Cortex of kidney (tissue), 1 donor: ENCODE measurements around the gene NR2F1.

Experiments
- DNase-seq: peaks from one replicate; lab custom pipeline; 2025; lab: John Stamatoyannopoulos, UW

NR2F1 gene

DNA sequence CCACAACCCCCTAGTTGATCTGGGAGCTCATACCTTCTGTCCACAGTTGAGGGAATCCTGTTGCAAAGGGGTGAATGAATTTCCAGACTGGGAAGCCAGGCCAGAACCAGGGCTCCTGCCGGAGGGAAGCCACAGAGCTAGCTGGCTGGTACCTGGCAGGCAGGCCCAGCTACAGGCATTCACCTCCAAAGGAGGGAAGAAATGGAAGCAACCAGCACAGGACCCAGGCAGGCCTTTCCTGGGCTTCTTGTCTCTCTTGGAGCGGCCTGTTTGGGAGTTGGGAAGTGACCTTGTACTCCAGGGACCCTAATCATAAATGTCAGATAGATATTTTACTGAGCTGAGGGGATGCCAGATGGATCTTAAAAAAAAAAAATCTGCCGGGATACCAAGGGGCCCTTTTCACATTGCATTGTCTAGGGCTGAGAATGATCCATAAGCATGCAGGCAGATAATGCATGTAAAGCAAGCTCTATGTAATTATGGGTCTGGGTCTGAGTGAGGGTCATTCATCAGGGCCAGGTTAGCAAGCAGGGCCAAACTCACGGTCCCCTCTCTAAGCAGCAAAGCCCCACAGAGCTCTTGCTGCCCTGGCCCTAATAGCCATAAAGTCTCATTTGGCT lies 8.4 kb downstream of the NR2F1 start:
- DNase-seq = no peak

GRCh38 chr5:93592883-93593282 lies 9.9 kb downstream of the NR2F1 start:
- DNase-seq = no peak

DNA sequence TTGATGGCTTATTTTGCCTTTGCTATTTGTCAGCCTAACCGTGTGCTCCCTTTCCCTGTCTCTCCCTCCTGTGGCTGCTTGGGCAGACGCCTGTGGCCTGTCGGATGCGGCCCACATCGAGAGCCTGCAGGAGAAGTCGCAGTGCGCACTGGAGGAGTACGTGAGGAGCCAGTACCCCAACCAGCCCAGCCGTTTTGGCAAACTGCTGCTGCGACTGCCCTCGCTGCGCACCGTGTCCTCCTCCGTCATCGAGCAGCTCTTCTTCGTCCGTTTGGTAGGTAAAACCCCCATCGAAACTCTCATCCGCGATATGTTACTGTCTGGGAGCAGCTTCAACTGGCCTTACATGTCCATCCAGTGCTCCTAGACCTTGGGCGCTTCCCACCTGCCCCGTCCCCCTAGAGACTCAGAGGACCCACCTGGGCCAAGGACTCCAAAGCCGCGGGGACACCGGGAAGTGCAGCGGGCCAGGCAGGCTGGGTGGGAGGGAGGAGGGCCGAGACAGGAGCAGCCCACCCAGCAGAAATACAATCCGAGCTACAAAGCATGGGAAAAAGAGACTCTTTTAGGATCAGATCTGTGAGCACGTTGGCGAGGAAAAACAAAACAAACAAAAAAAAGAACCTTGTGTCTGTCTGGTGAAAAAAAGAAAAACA lies 10.6 kb downstream of the NR2F1 start:
- DNase-seq = no peak

GRCh38 chr5:93594591-93595419 lies 11.8 kb downstream of the NR2F1 start:
- DNase-seq = no peak

DNA sequence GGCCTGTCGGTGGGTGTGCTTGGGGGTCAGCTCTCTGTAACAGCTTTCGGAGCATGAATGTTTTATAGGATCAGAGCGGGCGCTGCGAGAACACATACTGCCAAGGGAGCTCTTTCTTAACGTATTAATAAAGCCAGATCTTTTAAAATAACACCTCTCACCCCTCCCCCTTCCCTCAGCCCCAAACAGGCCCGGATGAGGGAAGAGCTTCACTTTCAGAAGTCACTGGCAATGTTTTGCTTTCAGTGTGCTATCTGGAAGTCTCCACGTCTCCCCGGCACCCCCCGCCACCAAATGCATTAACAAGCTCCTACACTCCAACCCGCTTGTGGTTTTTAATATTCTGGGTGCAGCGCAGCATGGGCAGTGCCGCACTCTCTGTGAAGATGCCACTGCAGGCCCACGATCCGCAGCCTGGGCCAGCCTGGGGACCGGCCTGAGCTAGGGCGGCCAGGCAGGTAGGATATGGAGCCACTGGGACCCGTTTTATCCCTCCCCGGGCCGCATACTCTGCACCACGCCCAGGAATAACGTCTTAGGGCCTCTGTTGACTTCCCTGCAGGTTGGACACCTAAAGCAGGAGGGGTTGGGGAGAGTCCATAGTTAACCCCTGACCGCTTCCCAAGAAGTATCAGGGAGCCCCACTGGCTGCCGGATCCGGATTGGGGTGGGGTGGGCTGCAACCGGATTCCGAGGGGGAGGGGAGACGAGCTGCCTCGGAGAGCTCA lies 12.6 kb downstream of the NR2F1 start:
- DNase-seq = no peak

DNA sequence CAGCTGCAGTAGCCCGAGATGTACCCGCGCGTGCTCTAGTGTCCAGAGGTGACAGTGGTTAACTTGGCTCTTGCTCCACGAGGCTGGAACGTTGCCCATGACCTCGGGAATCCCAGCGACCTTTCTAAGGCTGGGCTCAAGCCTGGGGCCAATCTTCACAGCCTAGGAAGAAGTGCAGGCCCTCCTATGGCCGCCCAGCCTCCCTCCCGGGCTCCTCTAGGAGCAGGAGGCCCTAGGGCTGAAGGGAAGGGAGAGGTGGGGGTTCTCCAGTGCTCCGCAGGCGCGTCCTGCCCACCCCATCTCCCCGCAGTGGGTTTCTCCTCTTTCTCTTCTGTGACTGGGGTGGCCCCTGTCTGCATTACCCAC lies 13.3 kb downstream of the NR2F1 start:
- DNase-seq = no peak

- DNase-seq = no peak
Observed at GRCh38 chr5:93596676-93597490, 13.9 kb downstream of the NR2F1 start.

DNA sequence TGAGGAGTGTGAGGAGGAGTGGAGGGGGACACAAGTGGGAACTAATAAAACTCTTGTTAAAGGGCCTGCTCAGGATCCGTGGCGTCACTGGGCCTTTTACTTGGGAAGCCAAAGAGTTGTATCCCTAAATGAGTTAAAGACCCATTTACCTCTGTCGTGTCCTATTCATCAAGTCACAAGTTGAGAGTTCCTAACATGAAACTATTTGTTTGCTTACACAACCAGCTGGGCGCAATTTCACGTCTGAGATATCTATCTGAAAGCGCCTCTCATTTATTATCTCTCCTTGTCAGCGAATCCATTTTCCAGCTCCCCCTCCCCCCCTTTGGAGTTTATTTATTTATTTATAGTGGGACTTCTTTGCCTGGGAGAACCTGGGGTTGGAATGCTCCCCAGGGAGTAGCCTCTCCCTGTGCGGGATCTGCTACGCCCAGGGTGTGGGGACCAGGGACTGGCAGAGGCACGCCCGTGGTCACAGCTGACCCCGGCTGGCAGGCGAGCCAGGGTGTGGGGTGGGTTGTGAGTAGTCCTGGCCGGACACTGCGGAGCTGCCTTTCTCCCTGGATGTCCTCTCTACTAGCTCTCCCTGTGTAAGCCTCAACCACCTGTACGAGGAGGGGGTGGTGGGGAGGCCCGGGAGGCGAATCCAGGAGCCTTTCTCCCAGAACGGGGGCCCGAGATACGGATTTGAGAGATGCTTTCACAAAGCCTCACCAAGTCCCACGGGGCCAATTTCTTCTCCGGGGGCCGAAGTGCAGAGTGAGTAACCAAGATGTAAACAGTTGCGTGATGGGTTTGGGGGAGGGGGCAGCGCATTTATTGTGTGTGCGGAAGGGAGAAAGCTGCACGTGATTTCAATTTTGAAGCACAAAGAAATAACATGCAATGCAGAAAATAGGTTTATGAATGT lies 15.3 kb downstream of the NR2F1 start:
- DNase-seq = no peak

DNA sequence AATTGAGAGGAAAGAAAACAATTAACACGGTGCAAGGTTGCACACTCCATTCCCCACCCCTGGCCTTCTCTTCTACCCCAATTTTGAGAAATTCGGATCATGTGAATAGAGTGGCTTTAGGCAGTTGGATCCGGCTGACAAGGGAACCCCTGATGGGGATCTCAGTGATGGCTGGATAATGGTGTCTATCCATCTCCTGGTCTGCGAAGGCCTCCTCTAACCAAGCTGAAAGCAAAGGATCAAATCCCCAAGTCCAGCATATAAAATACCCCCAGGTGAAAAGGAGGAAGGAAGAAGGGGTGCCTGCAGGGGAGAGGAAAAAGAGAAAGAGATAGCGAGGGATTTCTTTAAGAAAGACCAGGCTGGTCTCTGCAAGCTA lies 16.0 kb downstream of the NR2F1 start:
- no peak for DNase-seq

DNA sequence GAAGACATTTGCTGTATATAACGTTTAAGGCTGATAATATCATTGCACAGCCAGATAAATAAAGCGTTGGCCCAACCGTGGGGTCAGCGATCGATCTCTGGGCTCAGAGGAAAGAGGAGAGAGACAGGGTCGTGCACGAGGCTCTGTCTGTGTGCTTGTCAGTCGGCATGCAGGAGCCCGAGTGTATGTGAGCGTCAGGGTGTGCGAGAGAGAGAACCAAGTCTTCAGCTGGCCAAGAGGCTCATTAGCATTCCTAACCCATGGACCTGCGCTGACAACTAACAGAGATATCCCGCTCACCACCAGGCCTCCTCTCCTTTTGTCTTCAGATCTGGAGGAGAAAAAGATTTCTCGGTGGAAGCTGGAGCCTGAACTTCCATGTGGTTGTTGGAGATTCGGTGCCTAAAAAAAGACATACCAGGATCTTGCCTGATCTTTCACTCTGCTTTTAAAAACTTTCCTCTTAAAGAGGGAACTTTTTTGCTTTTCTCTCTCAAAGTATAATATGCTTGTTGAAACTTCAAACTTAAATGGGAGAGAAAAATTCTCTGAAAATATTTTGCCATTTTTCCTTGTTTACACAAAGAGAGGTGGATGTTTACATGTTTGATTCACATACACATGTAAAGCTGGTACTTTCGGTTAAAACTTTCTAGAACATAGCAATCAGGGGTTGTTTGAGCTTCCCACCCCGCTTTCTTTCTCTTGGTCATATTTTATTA lies 16.5 kb downstream of the NR2F1 start:
- no peak for DNase-seq

DNA sequence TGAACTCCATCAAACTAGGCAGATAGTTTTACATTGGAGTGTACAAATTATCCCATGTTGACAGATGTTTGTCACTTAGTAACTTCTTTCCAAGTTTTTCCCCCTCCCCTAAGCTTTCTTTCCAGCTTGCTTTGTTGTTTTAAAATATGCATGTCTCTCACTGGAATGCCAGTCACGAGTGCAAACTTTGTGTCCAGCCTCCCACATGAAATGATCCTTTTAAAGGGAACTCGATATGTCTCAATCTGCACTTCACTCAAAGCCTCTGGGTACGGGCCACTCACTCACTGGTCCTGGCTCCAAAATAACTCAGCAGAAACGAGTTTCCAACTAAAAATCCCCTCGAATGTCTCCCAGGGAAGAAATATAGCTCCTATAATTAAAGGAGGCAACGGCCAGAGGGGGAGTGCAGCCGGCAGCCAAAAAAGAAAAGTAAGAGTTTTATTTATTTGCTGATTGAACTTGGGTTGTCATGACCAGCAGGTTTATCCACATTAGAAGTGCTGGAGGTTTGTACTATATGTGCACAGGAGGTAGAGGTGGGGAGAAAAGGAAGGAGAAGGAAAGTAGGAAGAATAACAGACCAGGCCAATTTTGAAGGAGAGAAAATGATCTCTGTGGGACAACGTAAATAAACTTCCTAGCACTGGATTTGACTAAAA lies 17.5 kb downstream of the NR2F1 start:
- no peak for DNase-seq

DNA sequence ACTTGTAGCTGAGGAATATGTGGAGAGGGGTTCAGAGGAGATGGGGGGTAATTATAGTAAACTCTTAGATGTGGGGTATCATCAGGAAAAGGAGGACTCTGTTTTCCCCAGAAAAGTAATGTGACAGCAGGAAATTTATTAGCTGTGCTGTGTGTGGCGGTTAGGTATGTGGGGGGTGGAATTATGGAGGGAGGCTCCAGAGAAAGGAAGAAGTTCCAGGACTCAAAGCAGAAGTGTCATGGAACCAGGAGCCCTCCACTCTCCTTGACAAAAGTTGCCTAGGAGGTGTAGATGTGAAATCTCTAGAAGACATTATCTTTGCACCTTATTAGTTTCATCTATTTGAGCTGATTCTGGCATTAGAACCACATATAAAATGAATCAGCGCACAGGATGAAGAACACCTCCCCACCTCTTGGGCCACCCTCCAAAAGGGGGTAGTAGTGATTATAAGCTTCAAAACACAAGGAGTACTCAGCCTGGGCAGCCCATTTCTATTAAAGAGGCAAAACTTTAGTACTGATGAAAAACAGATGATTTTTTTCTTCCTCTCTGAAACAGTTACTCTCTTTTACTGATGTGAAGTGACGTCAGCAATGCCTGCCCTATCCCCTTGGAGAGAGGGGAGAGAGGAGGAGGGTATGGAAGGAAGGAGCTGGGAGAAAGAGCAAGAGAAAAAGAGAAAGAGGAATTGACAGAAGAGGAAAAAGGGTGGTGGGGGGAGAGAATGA lies 18.2 kb downstream of the NR2F1 start:
- no peak for DNase-seq

- DNase-seq = no peak
Observed at GRCh38 chr5:93601802-93602155, 18.8 kb downstream of the NR2F1 start.

DNA sequence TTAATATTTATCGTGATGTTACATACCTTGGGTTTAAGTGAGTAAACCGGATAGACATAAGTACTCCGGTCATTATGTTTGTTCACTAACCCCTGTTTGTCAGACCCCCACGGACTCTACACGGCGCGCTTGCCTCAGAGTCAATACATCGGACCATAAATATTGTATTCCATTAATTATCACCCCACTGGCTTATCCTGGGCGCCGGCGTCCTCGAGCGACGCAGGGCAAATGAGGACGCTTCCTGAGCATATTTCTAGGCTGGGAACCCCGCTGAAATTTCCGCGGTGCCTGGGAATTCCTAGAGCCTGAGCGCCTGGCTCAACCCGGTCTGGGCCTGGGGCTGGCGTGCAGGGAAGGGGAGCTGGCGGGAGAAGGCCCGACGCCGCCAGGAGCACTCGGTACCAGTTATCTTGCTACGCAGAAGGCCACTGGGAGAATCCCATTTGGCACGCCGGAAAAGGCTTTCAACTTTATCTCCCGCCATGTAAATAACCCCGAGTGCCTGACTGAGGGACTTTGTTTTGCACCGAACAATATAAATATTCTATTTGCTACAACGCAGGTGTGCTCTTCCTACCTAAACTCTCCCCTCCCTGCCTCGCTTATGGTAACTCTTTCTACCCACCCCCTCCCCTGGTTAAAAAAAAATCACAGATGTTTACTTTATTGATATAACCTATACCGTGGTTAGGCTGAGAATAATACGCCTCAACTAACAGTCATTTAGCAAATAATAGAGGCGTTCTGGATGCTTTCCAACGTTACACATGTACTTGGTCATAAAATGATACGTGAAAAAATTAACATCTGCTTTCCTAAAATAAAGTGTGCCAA lies 19.4 kb downstream of the NR2F1 start:
- no peak for DNase-seq

GRCh38 chr5:93603078-93603792 lies 20.2 kb downstream of the NR2F1 start:
- DNase-seq = no peak

GRCh38 chr5:93603793-93604643 lies 21.0 kb downstream of the NR2F1 start:
- DNase-seq = no peak
